ENCODE results near the gene C1QL2.

C1QL2 gene

GRCh38 chr2:119158563-119159347 is at the start of gene C1QL2:
TSS of gene C1QL2 (minus strand) at chr2:119158751. CDS start at chr2:119158269, 482 bp downstream.
- DNase-seq (ENCODE audit: low read depth): no peak

GRCh38 chr2:119207447-119207846 is 48.9 kb upstream of the C1QL2 start:
- no peak for DNase-seq (ENCODE audit: low read depth)

- no peak for DNase-seq (ENCODE audit: low read depth)
Measured at GRCh38 chr2:119206201-119206600, 47.6 kb upstream of the C1QL2 start.

- no peak for DNase-seq (ENCODE audit: low read depth)
Measured at GRCh38 chr2:119205001-119205706, 46.6 kb upstream of the C1QL2 start.

- DNase-seq (ENCODE audit: low read depth): no peak
Measured at GRCh38 chr2:119204525-119204924, 46.0 kb upstream of the C1QL2 start.

- no peak for DNase-seq (ENCODE audit: low read depth)
Measured at GRCh38 chr2:119202610-119203310, 44.2 kb upstream of the C1QL2 start.

GRCh38 chr2:119201815-119202214 is 43.3 kb upstream of the C1QL2 start:
- no peak for DNase-seq (ENCODE audit: low read depth)

GRCh38 chr2:119198240-119198840 is 39.8 kb upstream of the C1QL2 start:
- no peak for DNase-seq (ENCODE audit: low read depth)

GRCh38 chr2:119197529-119198239 is 39.1 kb upstream of the C1QL2 start:
- no peak for DNase-seq (ENCODE audit: low read depth)

- DNase-seq (ENCODE audit: low read depth): no peak
Measured at GRCh38 chr2:119197126-119197405, 38.5 kb upstream of the C1QL2 start.

GRCh38 chr2:119196301-119197125 is 38.0 kb upstream of the C1QL2 start:
- no peak for DNase-seq (ENCODE audit: low read depth)

GRCh38 chr2:119195887-119196286 is 37.3 kb upstream of the C1QL2 start:
- DNase-seq (ENCODE audit: low read depth): no peak

GRCh38 chr2:119195001-119195400 is 36.5 kb upstream of the C1QL2 start:
- no peak for DNase-seq (ENCODE audit: low read depth)

- DNase-seq (ENCODE audit: low read depth): no peak
Measured at GRCh38 chr2:119192893-119193292, 34.3 kb upstream of the C1QL2 start.

GRCh38 chr2:119190321-119191111 is 32.0 kb upstream of the C1QL2 start:
- no peak for DNase-seq (ENCODE audit: low read depth)

GRCh38 chr2:119184512-119184911 is 26.0 kb upstream of the C1QL2 start:
- no peak for DNase-seq (ENCODE audit: low read depth)

GRCh38 chr2:119181791-119182445 is 23.4 kb upstream of the C1QL2 start:
- DNase-seq (ENCODE audit: low read depth): no peak

- no peak for DNase-seq (ENCODE audit: low read depth)
Measured at GRCh38 chr2:119181391-119181790, 22.8 kb upstream of the C1QL2 start.

- no peak for DNase-seq (ENCODE audit: low read depth)
Measured at GRCh38 chr2:119180892-119181291, 22.3 kb upstream of the C1QL2 start.

- no peak for DNase-seq (ENCODE audit: low read depth)
Measured at GRCh38 chr2:119179991-119180390, 21.4 kb upstream of the C1QL2 start.
